ENCODE measurements around the gene NR2F2. TPM values are rescaled to one million over a fixed set of nuclear protein-coding genes. Genes with fewer than 3 reads are reported as not detected.
"Not testable (repeated sequence)": the region's sequence is repeated elsewhere in the genome, so short reads cannot be mapped to it uniquely, and the experiment has no call there.

Gene NR2F2
- total RNA-seq, 1 donor from 2014 or later, result 50.6 TPM

GRCh38 chr15:96372554-96372953 lies 42.1 kb downstream of the NR2F2 start:
- ATAC-seq, result no peak
- intact Hi-C loops (cut with DNase I), result no loop called here
- Histone ChIP-seq H3K27me3 (ENCODE audit: low read depth) (peaks cover 18% of the 10 kb centered on the region), H3K36me3 (no peaks in the 10 kb centered on the region), H3K9me3 (no peaks in the 10 kb centered on the region), H3K4me3 (no peak overlapping the region), H3K4me1 (no peaks in the 10 kb centered on the region), H3K27ac (no peak overlapping the region)
- DNase-seq, result no peak
- TF ChIP-seq CTCF (IDR thresholded peaks at IDR 0.05), result no peak

- intact Hi-C loops (cut with DNase I), result no loop called here
- peaks cover 2% of the 10 kb centered on the region for H3K27me3 ChIP-seq (ENCODE audit: low read depth)
- no peaks in the 10 kb centered on the region for H3K9me3 ChIP-seq
- ATAC-seq (no peak), DNase-seq (no peak)
- H3K4me1 ChIP-seq, result no peaks in the 10 kb centered on the region
- no peak for TF ChIP-seq CTCF (IDR thresholded peaks at IDR 0.05)
- H3K4me3 ChIP-seq, result no peak overlapping the region
- H3K36me3 ChIP-seq, result no peaks in the 10 kb centered on the region
- H3K27ac ChIP-seq, result no peak overlapping the region
Observed at GRCh38 chr15:96374499-96374898, 44.0 kb downstream of the NR2F2 start.

- H3K4me1 ChIP-seq; DNase-seq; ATAC-seq; H3K9me3 ChIP-seq; intact Hi-C loops (cut with DNase I); H3K36me3 ChIP-seq; H3K27ac ChIP-seq; H3K4me3 ChIP-seq; H3K27me3 ChIP-seq (ENCODE audit: low read depth): not testable (repeated sequence)
Observed at GRCh38 chr15:96379592-96379991, 49.1 kb downstream of the NR2F2 start.

- H3K27ac ChIP-seq, result no peak overlapping the region
- ATAC-seq (no peak), DNase-seq (no peak)
- H3K9me3 ChIP-seq, result no peaks in the 10 kb centered on the region
- H3K27me3 ChIP-seq (ENCODE audit: low read depth), result no peaks in the 10 kb centered on the region
- no peaks in the 10 kb centered on the region for H3K36me3 ChIP-seq
- H3K4me1 ChIP-seq, result no peaks in the 10 kb centered on the region
- TF ChIP-seq CTCF (IDR thresholded peaks at IDR 0.05), result no peak
- no peak overlapping the region for H3K4me3 ChIP-seq
- intact Hi-C loops (cut with DNase I), result no loop called here
Observed at GRCh38 chr15:96381463-96381862, 51.0 kb downstream of the NR2F2 start.

GRCh38 chr15:96385195-96385594 lies 54.7 kb downstream of the NR2F2 start:
- no peak for ATAC-seq
- Histone ChIP-seq H3K4me1 (no peaks in the 10 kb centered on the region), H3K27ac (no peak overlapping the region), H3K27me3 (ENCODE audit: low read depth) (no peaks in the 10 kb centered on the region), H3K36me3 (no peaks in the 10 kb centered on the region), H3K4me3 (no peak overlapping the region), H3K9me3 (no peaks in the 10 kb centered on the region)
- DNase-seq, result no peak
- intact Hi-C loops (cut with DNase I), result no loop called here
- TF ChIP-seq CTCF (IDR thresholded peaks at IDR 0.05), result no peak

- Histone ChIP-seq H3K36me3 (no peaks in the 10 kb centered on the region), H3K4me3 (no peak overlapping the region), H3K27me3 (ENCODE audit: low read depth) (no peaks in the 10 kb centered on the region), H3K4me1 (no peaks in the 10 kb centered on the region), H3K9me3 (no peaks in the 10 kb centered on the region), H3K27ac (no peak overlapping the region)
- no peak for ATAC-seq
- no peak for TF ChIP-seq CTCF (IDR thresholded peaks at IDR 0.05)
- no peak for DNase-seq
- intact Hi-C loops (cut with DNase I), result no loop called here
Observed at GRCh38 chr15:96388673-96389072, 58.2 kb downstream of the NR2F2 start.
